H9 (cell line): ENCODE measurements around the gene SCUBE3. TPM values are rescaled to one million over a fixed set of nuclear protein-coding genes. Genes with fewer than 3 reads are reported as not detected.

ENCODE experiments used
- DNase-seq: peaks from one replicate; pipeline ENCODE4 v3.0.0-alpha.2; 2017
- H2AFZ ChIP-seq: one replicate; pipeline ENCODE4 v1.6.1; 2013; ENCODE audit warnings: mild to moderate bottlenecking, low read length, control low read depth, moderate library complexity
- H2AK5ac ChIP-seq: 2 replicates; pipeline ENCODE4 v1.6.1; 2013; ENCODE audit warnings: low read length, control low read depth, mixed read lengths; ENCODE audit not compliant: insufficient read length
- H2BK120ac ChIP-seq: one replicate; pipeline ENCODE4 v1.6.1; 2013; ENCODE audit warnings: low read depth, mild to moderate bottlenecking, low read length, control low read depth, inconsistent platforms; ENCODE audit not compliant: poor library complexity, severe bottlenecking
- H2BK12ac ChIP-seq: 2 replicates; pipeline ENCODE4 v1.6.1; 2013; ENCODE audit warnings: low read length, control low read depth, mixed read lengths, low read depth; ENCODE audit not compliant: insufficient read length
- H2BK15ac ChIP-seq: 2 replicates; pipeline ENCODE4 v1.6.1; 2013; ENCODE audit warnings: low read depth, low read length, control low read depth
- H2BK20ac ChIP-seq: one replicate; pipeline ENCODE4 v1.6.1; 2013; ENCODE audit warnings: low read depth, mild to moderate bottlenecking, low read length, control low read depth, inconsistent platforms; ENCODE audit not compliant: poor library complexity, severe bottlenecking
- H2BK5ac ChIP-seq: 2 replicates; pipeline ENCODE4 v1.6.1; 2013; ENCODE audit warnings: low read length, control low read depth, mixed read lengths; ENCODE audit not compliant: insufficient read length
- H3K14ac ChIP-seq: 2 replicates; pipeline ENCODE4 v1.6.1; 2013; ENCODE audit warnings: low read length, control low read depth; ENCODE audit not compliant: insufficient read depth
- H3K18ac ChIP-seq: 2 replicates; pipeline ENCODE4 v1.6.1; 2013; ENCODE audit warnings: low read depth, mild to moderate bottlenecking, mixed read lengths, low read length, control low read depth; ENCODE audit not compliant: insufficient read length
- H3K23ac ChIP-seq: 2 replicates; pipeline ENCODE4 v1.6.1; 2013; ENCODE audit warnings: low read length, control low read depth, mixed read lengths, low read depth; ENCODE audit not compliant: insufficient read length
- H3K23me2 ChIP-seq: 2 replicates; pipeline ENCODE4 v1.6.1; 2013; ENCODE audit warnings: low read depth, mild to moderate bottlenecking, mixed read lengths, low read length, control low read depth; ENCODE audit not compliant: insufficient read length, poor library complexity, severe bottlenecking
- H3K27ac ChIP-seq: 2 replicates; pipeline ENCODE4 v1.5.1; 2013; ENCODE audit warnings: low read length, control low read depth, mixed read lengths, low read depth; ENCODE audit not compliant: insufficient read length
- H3K27me3 ChIP-seq: 2 replicates; pipeline ENCODE4 v1.6.1; 2013; ENCODE audit warnings: low read length, control low read depth, inconsistent platforms; ENCODE audit not compliant: insufficient read depth
- H3K4ac ChIP-seq: 2 replicates; pipeline ENCODE4 v1.6.1; 2013; ENCODE audit warnings: low read depth, mild to moderate bottlenecking, control low read depth, inconsistent platforms, low read length, moderate library complexity
- H3K4me1 ChIP-seq: 2 replicates; pipeline ENCODE4 v1.6.1; 2013; ENCODE audit warnings: low read length, control low read depth, inconsistent platforms; ENCODE audit not compliant: insufficient read depth
- H3K4me2 ChIP-seq: 2 replicates; pipeline ENCODE4 v1.6.1; 2013; ENCODE audit warnings: low read length, control low read depth, mixed read lengths; ENCODE audit not compliant: insufficient read length, insufficient read depth
- H3K56ac ChIP-seq: 2 replicates; pipeline ENCODE4 v1.6.1; 2013; ENCODE audit warnings: low read depth, mild to moderate bottlenecking, mixed read lengths, low read length, control low read depth; ENCODE audit not compliant: insufficient read length
- H3K79me1 ChIP-seq: 2 replicates; pipeline ENCODE4 v1.6.1; 2013; ENCODE audit warnings: low read depth, mild to moderate bottlenecking, moderate library complexity, low read length, control low read depth, inconsistent platforms; ENCODE audit not compliant: insufficient read depth, poor library complexity, severe bottlenecking
- H3K79me2 ChIP-seq: 2 replicates; pipeline ENCODE4 v1.6.1; 2013; ENCODE audit warnings: low read length, control low read depth, inconsistent platforms; ENCODE audit not compliant: insufficient read depth
- H3K9ac ChIP-seq: 2 replicates; pipeline ENCODE4 v1.6.1; 2013; ENCODE audit warnings: low read length, control low read depth, mixed read lengths; ENCODE audit not compliant: insufficient read length; ENCODE audit errors: extremely low read depth
- H3K9me3 ChIP-seq: one replicate; pipeline ENCODE4 v1.6.1; 2013; ENCODE audit warnings: low read depth, low read length, inconsistent platforms; ENCODE audit not compliant: control insufficient read depth
- H3T11ph ChIP-seq: one replicate; pipeline ENCODE4 v1.6.1; 2013; ENCODE audit warnings: mild to moderate bottlenecking, low read length, control low read depth, inconsistent platforms
- H4K20me1 ChIP-seq: one replicate; pipeline ENCODE4 v1.6.1; 2013; ENCODE audit not compliant: control insufficient read depth, insufficient read length, insufficient read depth
- H4K5ac ChIP-seq: 2 replicates; pipeline ENCODE4 v1.6.1; 2013; ENCODE audit warnings: low read depth, mild to moderate bottlenecking, mixed read lengths, low read length, control low read depth; ENCODE audit not compliant: insufficient read length
- H4K8ac ChIP-seq: replicated peaks from 2 replicates; pipeline ENCODE4 v1.6.1; 2013; ENCODE audit warnings: low read length, control low read depth, mixed read lengths, low read depth; ENCODE audit not compliant: insufficient read length
- H4K91ac ChIP-seq: 2 replicates; pipeline ENCODE4 v1.6.1; 2013; ENCODE audit warnings: low read depth, mild to moderate bottlenecking, moderate library complexity, mixed read lengths, low read length, control low read depth; ENCODE audit not compliant: insufficient read length
- H3K27ac Mint-ChIP-seq, 3 experiments: 2 replicates in 2 of 3; 3 replicates in 1 of 3; pipeline ENCODE4 v1.8.0; 2020 to 2021; ENCODE audit warnings: mixed read lengths in 3 of 3, mild to moderate bottlenecking in 1 of 3, moderate library complexity in 1 of 3
- H3K27me3 Mint-ChIP-seq: 2 replicates; pipeline ENCODE4 v1.8.0; 2021; ENCODE audit warnings: low read depth, mild to moderate bottlenecking, moderate library complexity, mixed read lengths
- H3K36me3 Mint-ChIP-seq, 3 experiments: 2 replicates in 2 of 3; 3 replicates in 1 of 3; pipeline ENCODE4 v1.8.0; 2020 to 2021; ENCODE audit warnings: low read depth in 3 of 3, mixed read lengths in 3 of 3; ENCODE audit not compliant: insufficient read depth in 1 of 3
- H3K4me1 Mint-ChIP-seq, 2 experiments: 2 replicates each; pipeline ENCODE4 v1.8.0; 2020; ENCODE audit warnings: mixed read lengths in 2 of 2
- H3K4me3 Mint-ChIP-seq, 2 experiments: 2 replicates in 1 of 2; 3 replicates in 1 of 2; pipeline ENCODE4 v1.8.0; 2020 to 2021; ENCODE audit warnings: mild to moderate bottlenecking in 2 of 2, mixed read lengths in 2 of 2, moderate library complexity in 1 of 2
- H3K9me3 Mint-ChIP-seq, 2 experiments: 2 replicates in 1 of 2; 3 replicates in 1 of 2; pipeline ENCODE4 v1.8.0; 2020; ENCODE audit warnings: mild to moderate bottlenecking in 2 of 2, mixed read lengths in 2 of 2, moderate library complexity in 1 of 2
- CTCF ChIP-seq: fragments of 200-600 bp; sonication (generic); conservative IDR thresholded peaks from 3 replicates; pipeline ENCODE4 v1.8.0; 2021; ENCODE audit warnings: antibody characterized with exemption, mild to moderate bottlenecking
- WGBS: extraction: QIAGEN DNeasy Blood & Tissue Kit; methylation state at CpG from one replicate; pipeline ENCODE4 v1.1.7; 2013; ENCODE audit warnings: missing lambda C conversion rate, low lambda C conversion rate, mixed read lengths; ENCODE audit not compliant: insufficient read length; ENCODE audit errors: extremely low coverage; 5-methylcytosine and 5-hydroxymethylcytosine counted together
- total RNA-seq: library from RNA; stranded (reverse); gene quantifications from 2 replicates; pipeline ENCODE4 v1.2.1, GENCODE V29; 2021

Gene SCUBE3
- total RNA-seq, 1 experiment from 2014 or later = 2.7 TPM

GRCh38 chr6:35239581-35239980 lies 25.8 kb downstream of the SCUBE3 start:
- Histone ChIP-seq H4K91ac (no peak overlapping the region), H2BK120ac (no peak overlapping the region), H3K23me2 (no peaks in the 10 kb centered on the region), H2BK12ac (no peak overlapping the region), H3K4ac (no peak overlapping the region), H2BK5ac (no peak overlapping the region), H3K4me1 (no peaks in the 10 kb centered on the region; the same call in 1 of the 2 replicates), H3K27me3 (peaks cover 6% of the 10 kb centered on the region; the same call in 1 of the 2 replicates), H4K20me1 (no peaks in the 10 kb centered on the region), H3K23ac (no peak overlapping the region), H3K9ac (no peak overlapping the region), H3K9me3 (no peaks in the 10 kb centered on the region), H4K8ac (no peak overlapping the region), H3K18ac (no peak overlapping the region), H3K79me1 (no peaks in the 10 kb centered on the region), H2BK20ac (no peak overlapping the region), H3K79me2 (no peaks in the 10 kb centered on the region), H3T11ph (no peak overlapping the region), H2AFZ (no peak overlapping the region), H3K14ac (no peak overlapping the region), H3K56ac (no peak overlapping the region), H2AK5ac (no peak overlapping the region), H3K4me2 (no peak overlapping the region), H4K5ac (no peak overlapping the region), H2BK15ac (no peak overlapping the region), H3K27ac (no peak overlapping the region)
- Mint-ChIP-seq H3K27ac (no peak overlapping the region), H3K36me3 (peaks cover 9 to 17% (median 12%) of the 10 kb centered on the region in 3 experiments), H3K4me1 (peaks cover 54 to 63% of the 10 kb centered on the region in 2 experiments), H3K27me3 (peaks cover 66% of the 10 kb centered on the region), H3K9me3 (peaks cover 5 to 6% of the 10 kb centered on the region in 2 experiments; a peak in 4 of 5 replicates), H3K4me3 (peak overlapping the region in 1 of 2 experiments; percentile 3; a peak in 2 of 5 replicates)
- WGBS = no CpG with 5 or more reads among the region's 4 CpGs
- DNase-seq = no peak
- TF ChIP-seq CTCF = no peak
